ENCODE data around the gene ANXA2. TPM values are rescaled to one million over a fixed set of nuclear protein-coding genes. Genes with fewer than 3 reads are reported as not detected.

ANXA2 gene
- total RNA-seq, 1 experiment from 2014 or later, result 2,114 TPM

DNA sequence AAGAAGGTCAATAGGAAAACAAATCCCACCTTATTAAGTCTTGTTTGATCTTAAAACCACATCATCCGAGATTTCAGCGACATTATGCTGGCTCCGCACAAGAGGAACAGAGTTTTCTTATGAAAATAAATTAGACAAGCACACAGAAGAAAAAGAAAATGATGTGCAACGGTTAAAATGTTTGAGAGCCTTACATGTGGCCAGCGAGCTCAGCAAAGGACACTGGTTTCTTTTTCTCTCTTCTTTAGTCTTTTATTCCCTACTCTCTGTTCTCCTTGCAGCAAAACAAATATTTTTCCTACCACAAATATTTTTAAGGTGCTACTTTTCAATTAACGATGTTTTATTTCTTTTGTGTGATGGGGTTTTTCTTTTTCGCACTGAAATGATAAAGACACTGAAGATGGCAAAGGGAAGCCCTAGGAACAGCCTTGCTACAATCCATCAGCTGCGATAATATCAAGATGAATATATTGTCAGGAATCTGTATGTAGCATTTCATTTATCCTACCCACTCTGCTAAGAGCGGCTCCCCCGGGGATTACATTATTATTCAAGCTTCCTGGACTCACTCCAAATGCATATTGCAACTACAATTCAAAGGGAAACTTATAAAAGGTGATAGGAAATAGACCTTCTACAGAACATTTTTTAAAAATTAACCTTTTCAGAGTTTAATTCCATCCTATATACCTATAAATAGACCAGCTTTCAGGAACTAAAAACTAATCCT is 72.9 kb downstream of the ANXA2 start:
- no peaks in the 10 kb centered on the region for H3K9me3 ChIP-seq (ENCODE audit: low read length)
- intact Hi-C loops (cut with micrococcal nuclease), result loop anchor here (2.0 to 10.0 kb wide), 4 partner anchors 144 to 408 kb away; partner anchors contain the start of gene FOXB1
- no peaks in the 10 kb centered on the region for H3K9me2 ChIP-seq (replicated peaks; ENCODE audit: low read length)
- no peaks in the 10 kb centered on the region for H3F3A ChIP-seq (ENCODE audit: low read length, unreplicated experiment)
- H3K4me3 ChIP-seq (ENCODE audit: low read length), result no peak overlapping the region
- DNase-seq (no peak), ATAC-seq (no peak)
- no peaks in the 10 kb centered on the region; the same call in 1 of the 2 replicates for H3K4me1 ChIP-seq (ENCODE audit: insufficient read depth, low read length)
- H3K27ac ChIP-seq (ENCODE audit: low read length), result no peak overlapping the region
- CTCF ChIA-PET, result interaction anchor here (0.9 to 1.1 kb wide), 2 partner anchors 115 to 635 kb away, joined by 4 read pairs; no protein-coding TSS in a partner anchor
- no peak overlapping the region for H3K9ac ChIP-seq (ENCODE audit: low read length)
- peaks cover 52% of the 10 kb centered on the region for H3K27me3 ChIP-seq (ENCODE audit: low read length)
- H3K36me3 ChIP-seq (ENCODE audit: low read depth, low read length), result no peaks in the 10 kb centered on the region
- POLR2A ChIA-PET (ENCODE audit: unreplicated experiment), result no interaction called here
- TF ChIP-seq EZH2 (IDR thresholded peaks at IDR 0.05; ENCODE audit: low read length, unreplicated experiment), result peak; percentile 10
- TF ChIP-seq CTCF (conservative IDR thresholded peaks at IDR 0.05; ENCODE audit: low read depth, low read length), result no peak
- no TSS peak for BruUV-seq (replicated peaks)
- no peaks in the 10 kb centered on the region for H3K79me2 ChIP-seq (ENCODE audit: low read length)
- no peak overlapping the region for H3K4me2 ChIP-seq (ENCODE audit: low read length)
- no peaks in the 10 kb centered on the region; the same call in 1 of the 2 replicates for H4K20me1 ChIP-seq (ENCODE audit: low read length)
- no peak overlapping the region for H2AFZ ChIP-seq (ENCODE audit: low read length)

DNA sequence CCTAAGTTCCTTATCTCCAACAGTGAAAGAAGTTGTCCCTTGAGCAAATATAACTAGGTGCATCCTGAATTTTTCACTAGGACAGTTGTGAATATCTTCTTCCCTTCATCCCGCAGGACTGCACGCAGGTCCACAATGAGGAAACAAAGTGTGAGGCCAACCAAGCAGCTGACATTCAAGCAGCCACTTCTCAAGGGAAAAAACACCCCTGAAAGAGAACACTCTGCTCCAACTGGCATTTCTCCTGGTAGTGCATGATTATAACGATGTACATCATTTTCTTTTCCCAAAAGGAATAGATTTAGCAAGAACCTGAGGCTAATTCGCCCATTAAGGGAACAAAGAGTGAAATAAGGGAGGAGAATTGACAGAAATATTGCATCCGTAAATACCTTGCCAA is 74.5 kb downstream of the ANXA2 start:
- Histone ChIP-seq H3K9me2 (replicated peaks; ENCODE audit: low read length) (no peaks in the 10 kb centered on the region), H3K4me1 (ENCODE audit: insufficient read depth, low read length) (no peaks in the 10 kb centered on the region), H3F3A (ENCODE audit: low read length, unreplicated experiment) (no peaks in the 10 kb centered on the region), H3K27ac (ENCODE audit: low read length) (no peak overlapping the region), H3K27me3 (ENCODE audit: low read length) (peaks cover 54% of the 10 kb centered on the region), H2AFZ (ENCODE audit: low read length) (no peak overlapping the region), H3K9ac (ENCODE audit: low read length) (no peak overlapping the region), H3K4me3 (ENCODE audit: low read length) (no peak overlapping the region), H3K9me3 (ENCODE audit: low read length) (no peaks in the 10 kb centered on the region), H4K20me1 (ENCODE audit: low read length) (no peaks in the 10 kb centered on the region; the same call in 1 of the 2 replicates), H3K36me3 (ENCODE audit: low read depth, low read length) (no peaks in the 10 kb centered on the region), H3K4me2 (ENCODE audit: low read length) (no peak overlapping the region), H3K79me2 (ENCODE audit: low read length) (no peaks in the 10 kb centered on the region)
- no peak for DNase-seq
- intact Hi-C loops (cut with micrococcal nuclease), result loop anchor here (10.0 kb wide), 2 partner anchors 189 to 319 kb away; partner anchors contain the start of gene FOXB1
- BruUV-seq (replicated peaks), result no TSS peak
- ChIA-PET POLR2A (ENCODE audit: unreplicated experiment) (no interaction called here), CTCF (no interaction called here)
- no peak for TF ChIP-seq EZH2 (IDR thresholded peaks at IDR 0.05; ENCODE audit: low read length, unreplicated experiment)
- no peak for TF ChIP-seq EZH2phosphoT487 (IDR thresholded peaks at IDR 0.05; ENCODE audit: borderline replicate concordance, low read length)
- TF ChIP-seq CTCF (conservative IDR thresholded peaks at IDR 0.05; ENCODE audit: low read depth, low read length), result no peak
- ATAC-seq, result no peak

DNA sequence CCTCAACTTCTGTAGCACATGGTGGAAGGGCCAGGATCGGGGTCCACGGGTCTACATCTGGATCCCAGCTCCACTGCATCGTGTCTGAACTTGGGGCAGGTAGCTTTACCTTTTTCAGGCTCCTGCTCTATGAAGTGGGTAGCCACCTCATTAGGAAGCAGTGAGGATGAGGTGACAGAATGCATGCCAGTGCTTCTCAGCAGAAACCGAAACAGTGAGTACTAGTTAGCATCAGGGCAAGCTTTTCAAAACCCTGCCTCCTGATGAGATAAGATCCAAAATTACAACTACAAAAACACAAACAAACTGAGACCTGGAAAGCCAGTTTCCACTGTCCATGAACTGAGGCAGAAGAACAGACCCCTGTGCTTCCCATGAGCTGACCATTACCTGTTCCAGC is 77.4 kb downstream of the ANXA2 start:
- no peak overlapping the region for H3K4me3 ChIP-seq (ENCODE audit: low read length)
- H2AFZ ChIP-seq (ENCODE audit: low read length), result no peak overlapping the region
- H3K9ac ChIP-seq (ENCODE audit: low read length), result no peak overlapping the region
- no peaks in the 10 kb centered on the region; the same call in 1 of the 2 replicates for H4K20me1 ChIP-seq (ENCODE audit: low read length)
- ChIA-PET CTCF (no interaction called here), POLR2A (ENCODE audit: unreplicated experiment) (no interaction called here)
- no peak overlapping the region for H3K27ac ChIP-seq (ENCODE audit: low read length)
- intact Hi-C loops (cut with micrococcal nuclease), result loop anchor here (10.0 kb wide), 2 partner anchors 186 to 316 kb away; partner anchors contain the start of gene FOXB1
- no peak overlapping the region for H3K4me2 ChIP-seq (ENCODE audit: low read length)
- no peaks in the 10 kb centered on the region for H3K79me2 ChIP-seq (ENCODE audit: low read length)
- peaks cover 42% of the 10 kb centered on the region for H3K27me3 ChIP-seq (ENCODE audit: low read length)
- no peaks in the 10 kb centered on the region for H3K9me3 ChIP-seq (ENCODE audit: low read length)
- DNase-seq (no peak), ATAC-seq (no peak)
- no peaks in the 10 kb centered on the region for H3K9me2 ChIP-seq (replicated peaks; ENCODE audit: low read length)
- H3F3A ChIP-seq (ENCODE audit: low read length, unreplicated experiment), result no peaks in the 10 kb centered on the region
- no peaks in the 10 kb centered on the region for H3K36me3 ChIP-seq (ENCODE audit: low read depth, low read length)
- no peaks in the 10 kb centered on the region for H3K4me1 ChIP-seq (ENCODE audit: insufficient read depth, low read length)
- TF ChIP-seq EZH2phosphoT487 (IDR thresholded peaks at IDR 0.05; ENCODE audit: borderline replicate concordance, low read length) (no peak), CTCF (conservative IDR thresholded peaks at IDR 0.05; ENCODE audit: low read depth, low read length) (no peak), EZH2 (IDR thresholded peaks at IDR 0.05; ENCODE audit: low read length, unreplicated experiment) (no peak)
- no TSS peak for BruUV-seq (replicated peaks)
